Right lobe of liver (tissue), 6 donors: ENCODE data around the gene SIN3B. TPM values are rescaled to one million over a fixed set of nuclear protein-coding genes. Genes with fewer than 3 reads are reported as not detected.

Experiments
- ATAC-seq, 4 donors: fragments of 200-7000 bp; cut with Tn5 transposase; one replicate each; pipeline ENCODE4 v1.9.1; 2020; ENCODE audit warnings: mild to moderate bottlenecking in 4 of 4, moderate library complexity in 4 of 4
- DNase-seq, 3 donors: peaks; one replicate each; pipeline ENCODE4 v3.0.0-alpha.2; 2020
- H3K27ac ChIP-seq, 3 donors: fragments of 200-600 bp; one replicate each; pipeline ENCODE4 v1.8.0; 2022
- H3K27me3 ChIP-seq, 2 donors: fragments of 200-600 bp; one replicate each; pipeline ENCODE4 v1.8.0; 2022
- H3K36me3 ChIP-seq, 4 donors: fragments of 200-600 bp; sonication (generic) in 1 of 4; one replicate each; pipeline versions ENCODE4 v1.5.1 to v1.8.0; 2017 to 2022; ENCODE audit warnings: control low read depth in 1 of 4
- H3K4me1 ChIP-seq, 4 donors: fragments of 200-600 bp; sonication (generic) in 1 of 4; one replicate each; pipeline versions ENCODE4 v1.5.1 to v1.8.0; 2017 to 2022; ENCODE audit warnings: control low read depth in 1 of 4
- H3K4me3 ChIP-seq, 3 donors: fragments of 200-600 bp; one replicate each; pipeline ENCODE4 v1.8.0; 2022
- H3K9me3 ChIP-seq, 4 donors: fragments of 200-600 bp; sonication (generic) in 1 of 4; one replicate each; pipeline versions ENCODE4 v1.5.1 to v1.8.0; 2017 to 2022; ENCODE audit warnings: control low read depth in 1 of 4
- POLR2A ChIP-seq: fragments of 450-650 bp; IDR thresholded peaks from one replicate; pipeline ENCODE4 v1.6.1; 2017; ENCODE audit warnings: antibody characterized with exemption, mild to moderate bottlenecking
- WGBS: methylation state at CpG from one replicate; pipeline ENCODE4 v1.1.6; 2018; ENCODE audit warnings: low coverage, low lambda C conversion rate; ENCODE audit not compliant: insufficient coverage; ENCODE audit errors: missing lambda C conversion rate; 5-methylcytosine and 5-hydroxymethylcytosine counted together
- intact Hi-C, 2 donors: fragments of 100-400 bp; cut with DNase I; formaldehyde crosslinking; loops; one replicate each; pipeline versions ENCODE4 v1.11.2 to v1.14.1; 2022
- total RNA-seq, 6 experiments: library from RNA; depleted of rRNA in 2 of 6; stranded (reverse); fragments of >200 nt in 2 of 6; fragmentation: NEBNext Ultra II Directional in 3 of 6; extraction: Animal tissue kit (Norgen Biotek cat#: 25700) in 3 of 6; gene quantifications; one replicate each; pipeline versions ENCODE4 v1.1.0 to v1.2.4, GENCODE V29; 2016 to 2023
- TF ChIP-seq, protein P1 (sequence below), 4 donors: fragments of 200-600 bp in 3 of 4; fragments of 450-650 bp in 1 of 4; IDR thresholded peaks; one replicate each; pipeline versions ENCODE4 v1.5.1 to v1.8.0; 2016 to 2022; ENCODE audit warnings: antibody characterized with exemption in 4 of 4, mild to moderate bottlenecking in 2 of 4
- donor health status: DM: no; HTN: yes; CAD: no.
- donor health status: DM: no; HTN: no; CAD: no.
- donor health status: DM: no; HTN: no; CAD: no.
- donor health status: DM: no; HTN: yes; CAD: no.
- donor health status: DM: no; HTN: yes; CAD: no.

The SIN3B gene
- total RNA-seq, 6 experiments from 2014 or later, result 10.6 to 20.9 (median 13.6) TPM

DNA sequence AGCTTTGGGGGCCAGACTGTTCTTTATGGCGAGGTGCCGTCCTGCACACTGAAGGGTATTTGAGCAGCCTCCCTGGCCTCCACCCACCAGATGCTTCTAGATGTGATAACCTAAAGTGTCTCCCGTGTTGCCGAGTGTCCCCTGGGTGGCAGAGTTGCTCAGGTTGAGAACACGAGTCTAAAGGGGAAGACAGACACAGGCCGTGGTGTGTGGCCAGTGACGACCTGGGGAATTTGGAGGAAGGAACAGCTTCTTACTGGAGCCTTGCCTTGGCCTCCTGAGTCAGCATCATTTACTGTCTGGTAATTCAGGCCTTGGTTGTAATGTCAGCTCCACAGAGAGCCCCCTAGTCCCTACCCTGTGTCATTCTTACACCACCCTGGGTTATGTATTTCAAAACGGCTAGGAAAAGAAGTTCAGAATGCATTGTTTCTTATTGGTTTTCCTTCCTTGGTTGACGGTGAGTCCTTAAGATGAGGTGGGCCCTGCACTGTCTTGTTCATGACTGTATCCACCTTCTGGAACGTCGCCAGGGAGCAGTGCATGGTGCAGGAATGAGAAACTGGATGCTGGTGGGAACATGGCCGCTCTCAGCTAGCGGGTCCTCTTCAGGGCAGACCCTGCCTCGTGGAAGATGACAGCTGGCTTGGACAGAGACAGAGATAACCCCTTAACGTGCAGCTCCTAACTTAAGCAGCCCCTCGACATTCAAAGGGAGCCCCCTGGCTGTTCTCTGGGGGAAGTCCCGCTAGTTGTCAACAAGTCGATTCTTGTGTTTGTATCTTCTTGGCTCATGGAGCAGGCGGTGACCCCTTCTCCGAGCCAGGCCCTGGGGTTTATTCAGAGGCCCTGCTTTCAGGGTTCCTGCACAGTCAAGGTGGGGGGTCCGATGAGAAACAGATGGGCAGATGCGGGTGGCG lies 7.2 kb downstream of the SIN3B start:
- Histone ChIP-seq H3K36me3 (peaks cover 0 to 45% (median 2%) of the 10 kb centered on the region in 4 donors), H3K27ac (no peak overlapping the region), H3K4me1 (no peaks in the 10 kb centered on the region), H3K9me3 (no peaks in the 10 kb centered on the region), H3K27me3 (no peaks in the 10 kb centered on the region), H3K4me3 (no peak overlapping the region)
- DNase-seq (peak in 1 of 3 donors; percentile 32), ATAC-seq (peak; percentile 48 to 83 (median 54))
- intact Hi-C loops, result no loop called here
- WGBS, result 78% methylated on average over 6 of the region's 23 CpGs
- TF ChIP-seq, protein P1, sequence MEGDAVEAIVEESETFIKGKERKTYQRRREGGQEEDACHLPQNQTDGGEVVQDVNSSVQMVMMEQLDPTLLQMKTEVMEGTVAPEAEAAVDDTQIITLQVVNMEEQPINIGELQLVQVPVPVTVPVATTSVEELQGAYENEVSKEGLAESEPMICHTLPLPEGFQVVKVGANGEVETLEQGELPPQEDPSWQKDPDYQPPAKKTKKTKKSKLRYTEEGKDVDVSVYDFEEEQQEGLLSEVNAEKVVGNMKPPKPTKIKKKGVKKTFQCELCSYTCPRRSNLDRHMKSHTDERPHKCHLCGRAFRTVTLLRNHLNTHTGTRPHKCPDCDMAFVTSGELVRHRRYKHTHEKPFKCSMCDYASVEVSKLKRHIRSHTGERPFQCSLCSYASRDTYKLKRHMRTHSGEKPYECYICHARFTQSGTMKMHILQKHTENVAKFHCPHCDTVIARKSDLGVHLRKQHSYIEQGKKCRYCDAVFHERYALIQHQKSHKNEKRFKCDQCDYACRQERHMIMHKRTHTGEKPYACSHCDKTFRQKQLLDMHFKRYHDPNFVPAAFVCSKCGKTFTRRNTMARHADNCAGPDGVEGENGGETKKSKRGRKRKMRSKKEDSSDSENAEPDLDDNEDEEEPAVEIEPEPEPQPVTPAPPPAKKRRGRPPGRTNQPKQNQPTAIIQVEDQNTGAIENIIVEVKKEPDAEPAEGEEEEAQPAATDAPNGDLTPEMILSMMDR (IDR thresholded peaks at IDR 0.05), result no peak
- TF ChIP-seq POLR2A, result no peak

DNA sequence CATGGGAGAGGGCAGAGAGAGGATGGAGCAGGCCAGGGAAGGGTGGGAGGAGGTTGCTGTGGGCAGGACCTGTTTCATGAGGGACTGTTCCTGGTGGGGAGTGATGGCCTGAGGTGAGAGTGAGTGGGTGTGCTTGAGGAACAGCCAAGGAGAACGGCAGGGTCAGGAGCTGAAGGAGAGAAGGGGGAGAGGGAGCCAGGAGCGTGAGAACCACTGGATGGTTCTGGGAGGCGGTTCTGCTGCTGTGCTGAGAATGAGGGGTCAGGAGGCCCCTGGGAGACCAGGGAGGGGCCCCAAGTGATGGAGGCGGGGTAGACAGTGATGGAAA lies 7.8 kb downstream of the SIN3B start:
- no peak overlapping the region for H3K27ac ChIP-seq
- no peak for DNase-seq

DNA sequence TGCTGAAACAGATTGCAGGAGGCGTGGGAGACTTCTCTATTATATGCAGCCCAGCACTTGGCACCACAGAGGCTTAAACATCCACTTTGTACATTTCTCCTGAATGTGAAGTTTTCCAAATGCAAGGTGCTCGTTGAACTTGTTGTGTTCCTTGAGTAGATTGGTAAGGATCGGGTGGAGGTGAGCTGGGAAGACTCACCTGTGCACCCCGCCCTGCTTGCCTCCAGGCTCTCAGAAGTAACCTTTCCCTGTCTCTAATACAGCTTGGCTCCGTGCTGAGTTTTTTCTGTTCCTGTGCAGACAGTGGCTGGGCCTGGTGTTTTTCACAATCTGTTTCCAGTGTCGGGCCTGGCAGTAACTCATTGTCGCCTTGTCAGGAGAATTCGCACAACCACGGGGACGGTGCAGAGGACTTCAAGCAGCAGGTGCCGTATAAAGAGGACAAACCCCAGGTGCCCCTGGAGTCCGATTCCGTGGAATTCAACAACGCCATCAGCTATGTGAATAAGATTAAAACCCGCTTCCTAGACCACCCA lies 12.3 kb downstream of the SIN3B start:
- Histone ChIP-seq H3K27ac (no peak overlapping the region), H3K36me3 (peaks cover 0 to 49% (median 6%) of the 10 kb centered on the region in 4 donors), H3K4me3 (no peak overlapping the region), H3K9me3 (no peaks in the 10 kb centered on the region), H3K4me1 (no peaks in the 10 kb centered on the region), H3K27me3 (no peaks in the 10 kb centered on the region)
- 97% methylated on average over 14 of the region's 15 CpGs for WGBS
- DNase-seq (no peak), ATAC-seq (no peak)
- intact Hi-C loops, result no loop called here
- TF ChIP-seq, protein P1 (IDR thresholded peaks at IDR 0.05), result no peak
- no peak for TF ChIP-seq POLR2A

More for the DNA sequence above, 7.8 kb downstream of the SIN3B start:
- WGBS, result 95% methylated on average over 4 of the region's 4 CpGs
- no peak for TF ChIP-seq POLR2A
- TF ChIP-seq, protein P1 (IDR thresholded peaks at IDR 0.05), result no peak
- no peaks in the 10 kb centered on the region for H3K9me3 ChIP-seq
- H3K27me3 ChIP-seq, result no peaks in the 10 kb centered on the region
- peaks cover 0 to 48% (median 2%) of the 10 kb centered on the region in 4 donors for H3K36me3 ChIP-seq
- H3K4me1 ChIP-seq, result no peaks in the 10 kb centered on the region
- no peak for ATAC-seq
- H3K4me3 ChIP-seq, result no peak overlapping the region
- intact Hi-C loops, result no loop called here

DNA sequence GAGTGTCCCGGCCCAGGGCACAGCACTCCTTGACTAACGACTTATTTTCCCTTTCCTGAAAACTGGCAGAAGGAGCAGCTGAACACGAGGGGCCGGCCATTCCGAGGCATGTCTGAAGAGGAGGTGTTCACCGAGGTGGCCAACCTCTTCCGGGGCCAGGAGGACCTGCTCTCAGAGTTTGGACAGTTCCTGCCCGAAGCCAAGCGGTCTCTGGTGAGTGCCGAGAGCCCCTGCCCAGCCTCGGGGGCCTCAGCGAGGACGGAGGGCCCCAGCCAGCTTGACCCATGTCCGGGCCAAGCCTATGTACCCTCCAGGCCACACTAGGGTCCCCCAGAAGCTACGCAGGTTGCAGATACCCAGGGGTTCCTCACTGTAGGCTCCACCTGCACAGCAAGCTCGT lies 17.7 kb downstream of the SIN3B start:
- Histone ChIP-seq H3K36me3 (peaks cover 0 to 65% (median 26%) of the 10 kb centered on the region in 4 donors), H3K9me3 (no peaks in the 10 kb centered on the region), H3K4me1 (no peaks in the 10 kb centered on the region), H3K4me3 (no peak overlapping the region), H3K27me3 (no peaks in the 10 kb centered on the region), H3K27ac (no peak overlapping the region)
- TF ChIP-seq, protein P1 (IDR thresholded peaks at IDR 0.05), result no peak
- TF ChIP-seq POLR2A, result no peak
- intact Hi-C loops, result no loop called here
- no CpG with 5 or more reads among the region's 16 CpGs for WGBS
- ATAC-seq, result peak in 1 of 4 donors; percentile 17
- DNase-seq, result no peak
